ENCODE results near the gene NAP1L4. TPM values are rescaled to one million over a fixed set of nuclear protein-coding genes. Genes with fewer than 3 reads are reported as not detected.

NAP1L4 gene
- total and polyA plus RNA-seq, 2 donors = 133 to 157 TPM

GRCh38 chr11:2977113-2977512, 15.0 kb downstream of the NAP1L4 start:
- 94% methylated on average over 7 of the region's 7 CpGs for WGBS
- H3K4me3 ChIP-seq (ENCODE audit: low read length in 2 of 2) = no peak overlapping the region
- H3K27ac ChIP-seq (ENCODE audit: low read depth in 1 of 2, low read length in 1 of 2) = no peak overlapping the region
- no peaks in the 10 kb centered on the region for H3K9me3 ChIP-seq (ENCODE audit: control insufficient read depth in 2 of 2, insufficient read depth in 1 of 2, low read length in 1 of 2)
- no peaks in the 10 kb centered on the region for H3K27me3 ChIP-seq (ENCODE audit: control insufficient read depth in 2 of 2, insufficient read depth in 1 of 2, low read length in 1 of 2)
- no peaks in the 10 kb centered on the region for H3K4me1 ChIP-seq (ENCODE audit: control insufficient read depth in 2 of 2, insufficient read depth in 2 of 2, low read length in 2 of 2)
- peaks cover 41 to 70% of the 10 kb centered on the region in 2 donors for H3K36me3 ChIP-seq (ENCODE audit: control insufficient read depth in 2 of 2, insufficient read depth in 2 of 2, low read length in 1 of 2)
- no peak for DNase-seq (ENCODE audit: low read depth in 6 of 9, low spot score in 9 of 9)

GRCh38 chr11:2976294-2977063, 15.7 kb downstream of the NAP1L4 start:
- H3K36me3 ChIP-seq (ENCODE audit: control insufficient read depth in 2 of 2, insufficient read depth in 2 of 2, low read length in 1 of 2) = peaks cover 46 to 72% of the 10 kb centered on the region in 2 donors
- no peaks in the 10 kb centered on the region for H3K4me1 ChIP-seq (ENCODE audit: control insufficient read depth in 2 of 2, insufficient read depth in 2 of 2, low read length in 2 of 2)
- DNase-seq (ENCODE audit: low read depth in 6 of 9, low spot score in 9 of 9) = no peak
- H3K4me3 ChIP-seq (ENCODE audit: low read length in 2 of 2) = no peak overlapping the region
- H3K27ac ChIP-seq (ENCODE audit: low read depth in 1 of 2, low read length in 1 of 2) = no peak overlapping the region
- no peaks in the 10 kb centered on the region for H3K9me3 ChIP-seq (ENCODE audit: control insufficient read depth in 2 of 2, insufficient read depth in 1 of 2, low read length in 1 of 2)
- 95% methylated on average over 6 of the region's 6 CpGs for WGBS
- H3K27me3 ChIP-seq (ENCODE audit: control insufficient read depth in 2 of 2, insufficient read depth in 1 of 2, low read length in 1 of 2) = no peaks in the 10 kb centered on the region

GRCh38 chr11:2975594-2975993, 16.5 kb downstream of the NAP1L4 start:
- 95% methylated on average over 4 of the region's 4 CpGs for WGBS
- no peak overlapping the region for H3K4me3 ChIP-seq (ENCODE audit: low read length in 2 of 2)
- peaks cover 52 to 80% of the 10 kb centered on the region in 2 donors for H3K36me3 ChIP-seq (ENCODE audit: control insufficient read depth in 2 of 2, insufficient read depth in 2 of 2, low read length in 1 of 2)
- H3K9me3 ChIP-seq (ENCODE audit: control insufficient read depth in 2 of 2, insufficient read depth in 1 of 2, low read length in 1 of 2) = no peaks in the 10 kb centered on the region
- H3K27me3 ChIP-seq (ENCODE audit: control insufficient read depth in 2 of 2, insufficient read depth in 1 of 2, low read length in 1 of 2) = no peaks in the 10 kb centered on the region
- DNase-seq (ENCODE audit: low read depth in 6 of 9, low spot score in 9 of 9) = peak in 6 of 9 donors; percentile 16 to 73 (median 34)
- H3K4me1 ChIP-seq (ENCODE audit: control insufficient read depth in 2 of 2, insufficient read depth in 2 of 2, low read length in 2 of 2) = no peaks in the 10 kb centered on the region
- no peak overlapping the region for H3K27ac ChIP-seq (ENCODE audit: low read depth in 1 of 2, low read length in 1 of 2)

GRCh38 chr11:2974272-2974671, 17.9 kb downstream of the NAP1L4 start:
- H3K27ac ChIP-seq (ENCODE audit: low read depth in 1 of 2, low read length in 1 of 2) = no peak overlapping the region
- H3K36me3 ChIP-seq (ENCODE audit: control insufficient read depth in 2 of 2, insufficient read depth in 2 of 2, low read length in 1 of 2) = peaks cover 65 to 93% of the 10 kb centered on the region in 2 donors
- H3K4me3 ChIP-seq (ENCODE audit: low read length in 2 of 2) = no peak overlapping the region
- DNase-seq (ENCODE audit: low read depth in 6 of 9, low spot score in 9 of 9) = no peak
- H3K9me3 ChIP-seq (ENCODE audit: control insufficient read depth in 2 of 2, insufficient read depth in 1 of 2, low read length in 1 of 2) = no peaks in the 10 kb centered on the region
- 97% methylated on average over 3 of the region's 3 CpGs for WGBS
- H3K4me1 ChIP-seq (ENCODE audit: control insufficient read depth in 2 of 2, insufficient read depth in 2 of 2, low read length in 2 of 2) = no peaks in the 10 kb centered on the region
- H3K27me3 ChIP-seq (ENCODE audit: control insufficient read depth in 2 of 2, insufficient read depth in 1 of 2, low read length in 1 of 2) = no peaks in the 10 kb centered on the region

- no peak for DNase-seq (ENCODE audit: low read depth in 6 of 9, low spot score in 9 of 9)
- H3K27me3 ChIP-seq (ENCODE audit: control insufficient read depth in 2 of 2, insufficient read depth in 1 of 2, low read length in 1 of 2) = no peaks in the 10 kb centered on the region
- no peaks in the 10 kb centered on the region for H3K9me3 ChIP-seq (ENCODE audit: control insufficient read depth in 2 of 2, insufficient read depth in 1 of 2, low read length in 1 of 2)
- H3K36me3 ChIP-seq (ENCODE audit: control insufficient read depth in 2 of 2, insufficient read depth in 2 of 2, low read length in 1 of 2) = peaks cover 87 to 93% of the 10 kb centered on the region in 2 donors
- no peak overlapping the region for H3K4me3 ChIP-seq (ENCODE audit: low read length in 2 of 2)
- 81% methylated on average over 6 of the region's 6 CpGs for WGBS
- H3K27ac ChIP-seq (ENCODE audit: low read depth in 1 of 2, low read length in 1 of 2) = no peak overlapping the region
- no peaks in the 10 kb centered on the region for H3K4me1 ChIP-seq (ENCODE audit: control insufficient read depth in 2 of 2, insufficient read depth in 2 of 2, low read length in 2 of 2)
These were observed 23.7 kb downstream of the NAP1L4 start for GRCh38 chr11:2968341-2968900.

GRCh38 chr11:2964782-2965181, 27.3 kb downstream of the NAP1L4 start:
- Histone ChIP-seq H3K9me3 (ENCODE audit: control insufficient read depth in 2 of 2, insufficient read depth in 1 of 2, low read length in 1 of 2) (no peaks in the 10 kb centered on the region), H3K36me3 (ENCODE audit: control insufficient read depth in 2 of 2, insufficient read depth in 2 of 2, low read length in 1 of 2) (peaks cover 85 to 90% of the 10 kb centered on the region in 2 donors), H3K4me1 (ENCODE audit: control insufficient read depth in 2 of 2, insufficient read depth in 2 of 2, low read length in 2 of 2) (no peaks in the 10 kb centered on the region), H3K4me3 (ENCODE audit: low read length in 2 of 2) (no peak overlapping the region), H3K27me3 (ENCODE audit: control insufficient read depth in 2 of 2, insufficient read depth in 1 of 2, low read length in 1 of 2) (no peaks in the 10 kb centered on the region), H3K27ac (ENCODE audit: low read depth in 1 of 2, low read length in 1 of 2) (no peak overlapping the region)
- no peak for DNase-seq (ENCODE audit: low read depth in 6 of 9, low spot score in 9 of 9)
- WGBS = 97% methylated on average over 4 of the region's 4 CpGs

GRCh38 chr11:2963761-2964160, 28.4 kb downstream of the NAP1L4 start:
- H3K27ac ChIP-seq (ENCODE audit: low read depth in 1 of 2, low read length in 1 of 2) = no peak overlapping the region
- DNase-seq (ENCODE audit: low read depth in 6 of 9, low spot score in 9 of 9) = no peak
- 89% methylated on average over 6 of the region's 6 CpGs for WGBS
- no peaks in the 10 kb centered on the region for H3K4me1 ChIP-seq (ENCODE audit: control insufficient read depth in 2 of 2, insufficient read depth in 2 of 2, low read length in 2 of 2)
- no peaks in the 10 kb centered on the region for H3K9me3 ChIP-seq (ENCODE audit: control insufficient read depth in 2 of 2, insufficient read depth in 1 of 2, low read length in 1 of 2)
- H3K27me3 ChIP-seq (ENCODE audit: control insufficient read depth in 2 of 2, insufficient read depth in 1 of 2, low read length in 1 of 2) = no peaks in the 10 kb centered on the region
- peaks cover 83 to 90% of the 10 kb centered on the region in 2 donors for H3K36me3 ChIP-seq (ENCODE audit: control insufficient read depth in 2 of 2, insufficient read depth in 2 of 2, low read length in 1 of 2)
- no peak overlapping the region for H3K4me3 ChIP-seq (ENCODE audit: low read length in 2 of 2)

GRCh38 chr11:2963112-2963754, 28.9 kb downstream of the NAP1L4 start:
- H3K27me3 ChIP-seq (ENCODE audit: control insufficient read depth in 2 of 2, insufficient read depth in 1 of 2, low read length in 1 of 2) = no peaks in the 10 kb centered on the region
- 94% methylated on average over 7 of the region's 7 CpGs for WGBS
- H3K27ac ChIP-seq (ENCODE audit: low read depth in 1 of 2, low read length in 1 of 2) = no peak overlapping the region
- no peak overlapping the region for H3K4me3 ChIP-seq (ENCODE audit: low read length in 2 of 2)
- H3K36me3 ChIP-seq (ENCODE audit: control insufficient read depth in 2 of 2, insufficient read depth in 2 of 2, low read length in 1 of 2) = peaks cover 83 to 90% of the 10 kb centered on the region in 2 donors
- DNase-seq (ENCODE audit: low read depth in 6 of 9, low spot score in 9 of 9) = no peak
- no peaks in the 10 kb centered on the region for H3K4me1 ChIP-seq (ENCODE audit: control insufficient read depth in 2 of 2, insufficient read depth in 2 of 2, low read length in 2 of 2)
- no peaks in the 10 kb centered on the region for H3K9me3 ChIP-seq (ENCODE audit: control insufficient read depth in 2 of 2, insufficient read depth in 1 of 2, low read length in 1 of 2)

GRCh38 chr11:2961080-2961479, 31.0 kb downstream of the NAP1L4 start:
- no peaks in the 10 kb centered on the region for H3K27me3 ChIP-seq (ENCODE audit: control insufficient read depth in 2 of 2, insufficient read depth in 1 of 2, low read length in 1 of 2)
- peaks cover 80 to 93% of the 10 kb centered on the region in 2 donors for H3K36me3 ChIP-seq (ENCODE audit: control insufficient read depth in 2 of 2, insufficient read depth in 2 of 2, low read length in 1 of 2)
- no peak overlapping the region for H3K27ac ChIP-seq (ENCODE audit: low read depth in 1 of 2, low read length in 1 of 2)
- DNase-seq (ENCODE audit: low read depth in 6 of 9, low spot score in 9 of 9) = no peak
- H3K9me3 ChIP-seq (ENCODE audit: control insufficient read depth in 2 of 2, insufficient read depth in 1 of 2, low read length in 1 of 2) = no peaks in the 10 kb centered on the region
- WGBS = 84% methylated on average over 5 of the region's 5 CpGs
- no peaks in the 10 kb centered on the region for H3K4me1 ChIP-seq (ENCODE audit: control insufficient read depth in 2 of 2, insufficient read depth in 2 of 2, low read length in 2 of 2)
- H3K4me3 ChIP-seq (ENCODE audit: low read length in 2 of 2) = no peak overlapping the region

Measured in thymus (tissue), 11 donors.